SJCRH30 (cell line): ENCODE results near the gene CCDC195. TPM values are rescaled to one million over a fixed set of nuclear protein-coding genes. Genes with fewer than 3 reads are reported as not detected.
"Not testable (repeated sequence)": the region's sequence is repeated elsewhere in the genome, so short reads cannot be mapped to it uniquely, and the experiment has no call there.

Source experiments
- DNase-seq, 2 experiments: peaks; one replicate each; pipeline ENCODE4 v3.0.0-alpha.2; 2015 to 2020
- H3K27ac ChIP-seq: fragments of 250-450 bp; sonication (Bioruptor Pico); 2 replicates; pipeline ENCODE4 v1.5.1; 2020; ENCODE audit warnings: mild to moderate bottlenecking, moderate library complexity
- H3K27me3 ChIP-seq: fragments of 250-450 bp; sonication (Bioruptor Pico); 2 replicates; pipeline ENCODE4 v1.5.1; 2020; ENCODE audit warnings: mild to moderate bottlenecking, moderate library complexity
- H3K36me3 ChIP-seq: fragments of 250-450 bp; sonication (Bioruptor Pico); 2 replicates; pipeline ENCODE4 v1.5.1; 2020; ENCODE audit warnings: mild to moderate bottlenecking, moderate library complexity
- H3K4me1 ChIP-seq: fragments of 250-450 bp; sonication (Bioruptor Pico); 2 replicates; pipeline ENCODE4 v1.5.1; 2020; ENCODE audit warnings: mild to moderate bottlenecking, moderate library complexity
- H3K4me3 ChIP-seq: fragments of 250-450 bp; sonication (Bioruptor Pico); 2 replicates; pipeline ENCODE4 v1.5.1; 2020; ENCODE audit warnings: mild to moderate bottlenecking, moderate library complexity
- H3K9me3 ChIP-seq: fragments of 250-450 bp; sonication (Bioruptor Pico); replicated peaks from 2 replicates; pipeline ENCODE4 v1.5.1; 2020; ENCODE audit warnings: mild to moderate bottlenecking, moderate library complexity
- total RNA-seq: library from RNA; depleted of rRNA; stranded (reverse); fragments of >200 nt; shearing (Covaris generic); gene quantifications from 2 replicates; pipeline ENCODE4 v1.2.3, GENCODE V29; 2014; rRNA removed

CCDC195 gene
- total RNA-seq, 1 experiment from 2014 or later = 1.1 TPM

DNA sequence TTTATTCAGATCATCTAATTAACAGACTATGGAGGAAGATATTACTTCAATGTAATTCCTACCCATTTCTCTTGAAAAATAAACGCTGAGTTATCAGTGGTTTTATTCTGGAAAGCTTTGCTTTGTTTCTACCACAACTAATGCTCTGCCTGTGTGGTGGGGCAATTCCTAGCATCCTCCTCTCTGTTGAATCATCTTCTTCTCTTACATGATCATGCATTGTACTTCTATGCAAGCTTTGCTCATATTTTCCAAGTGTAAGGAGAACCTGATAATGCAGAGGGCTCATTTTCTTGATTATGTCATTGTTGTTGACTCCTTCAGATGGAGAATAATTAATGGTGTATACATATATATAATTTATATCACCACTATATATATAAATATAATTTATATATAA lies 46.7 kb downstream of the CCDC195 start:
- Histone ChIP-seq H3K27ac (no peak overlapping the region), H3K4me3 (no peak overlapping the region), H3K36me3 (no peaks in the 10 kb centered on the region), H3K27me3 (no peaks in the 10 kb centered on the region), H3K4me1 (peaks cover 14% of the 10 kb centered on the region; the same call in 1 of the 2 replicates), H3K9me3 (peaks cover 9% of the 10 kb centered on the region)
- no peak for DNase-seq

DNA sequence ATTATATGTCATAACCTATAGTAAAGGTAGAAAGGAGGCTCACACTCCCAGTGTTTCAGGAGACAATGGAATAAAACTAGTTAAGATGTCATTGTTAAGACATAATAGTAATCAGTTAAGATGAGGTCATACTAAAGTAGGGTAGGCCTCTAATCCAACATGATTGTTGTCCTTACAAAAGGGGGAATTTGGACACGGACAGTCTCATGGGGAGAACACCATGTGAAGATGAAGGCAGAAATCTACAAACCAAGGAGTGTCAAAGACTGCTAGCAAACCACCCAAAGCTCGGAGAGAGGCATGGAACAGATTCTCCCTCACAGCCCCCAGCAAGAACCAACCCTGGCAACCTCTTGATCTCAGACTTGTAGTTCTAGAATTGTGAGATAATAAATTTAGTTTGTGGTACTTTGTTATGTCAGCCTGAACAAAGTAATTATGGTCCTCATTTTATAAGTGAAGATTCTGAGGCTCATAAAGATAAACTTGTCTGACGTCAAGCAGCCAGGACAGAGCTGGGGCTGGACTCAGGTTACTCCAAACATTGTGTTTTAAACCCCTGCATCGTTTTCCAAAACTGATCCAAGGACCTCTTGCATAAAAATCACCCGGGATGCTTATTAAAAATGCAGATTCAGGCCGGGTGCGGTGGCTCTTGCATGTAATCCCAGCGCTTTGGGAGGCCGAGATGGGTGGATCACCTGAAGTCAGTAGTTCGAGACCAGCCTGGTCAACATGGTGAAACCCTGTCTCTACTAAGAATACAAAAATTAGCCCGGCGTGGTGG lies 47.8 kb downstream of the CCDC195 start:
- no peak overlapping the region for H3K27ac ChIP-seq
- peaks cover 16% of the 10 kb centered on the region for H3K9me3 ChIP-seq
- H3K36me3 ChIP-seq = no peaks in the 10 kb centered on the region
- DNase-seq = no peak
- H3K27me3 ChIP-seq = no peaks in the 10 kb centered on the region
- H3K4me3 ChIP-seq = no peak overlapping the region
- peaks cover 14% of the 10 kb centered on the region; the same call in 1 of the 2 replicates for H3K4me1 ChIP-seq

DNA sequence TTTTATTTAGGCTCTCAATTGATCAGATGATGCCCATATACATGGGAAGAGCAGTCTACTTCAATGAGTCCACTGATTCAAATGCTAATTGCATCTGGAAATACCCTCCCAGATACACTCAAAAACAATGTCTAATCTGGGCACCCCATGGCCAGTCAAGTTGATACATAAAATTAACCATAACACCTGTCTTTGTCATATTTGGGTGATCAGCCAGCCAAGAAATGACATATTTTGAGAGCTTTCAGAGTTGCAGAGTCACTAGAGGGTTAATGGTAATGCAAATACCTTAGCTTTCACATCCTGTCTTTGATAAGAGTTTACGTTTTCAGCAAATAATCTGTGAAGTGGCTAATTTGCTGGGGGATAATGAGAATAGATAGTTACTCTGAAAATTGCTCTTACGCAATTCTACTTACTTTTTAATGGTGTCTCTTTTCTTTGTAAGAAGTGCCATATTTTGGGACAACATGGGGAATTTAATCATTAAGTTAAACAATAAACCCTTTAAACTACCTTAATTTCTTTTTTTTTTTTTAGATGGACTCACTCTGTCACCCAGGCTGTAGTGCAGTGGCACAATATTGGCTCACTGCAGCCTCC lies 49.1 kb downstream of the CCDC195 start:
- no peak overlapping the region for H3K4me3 ChIP-seq
- H3K27ac ChIP-seq = no peak overlapping the region
- H3K4me1 ChIP-seq = peaks cover 11% of the 10 kb centered on the region; the same call in 1 of the 2 replicates
- H3K27me3 ChIP-seq = no peaks in the 10 kb centered on the region
- H3K9me3 ChIP-seq = peaks cover 24% of the 10 kb centered on the region
- H3K36me3 ChIP-seq = no peaks in the 10 kb centered on the region
- no peak for DNase-seq

DNA sequence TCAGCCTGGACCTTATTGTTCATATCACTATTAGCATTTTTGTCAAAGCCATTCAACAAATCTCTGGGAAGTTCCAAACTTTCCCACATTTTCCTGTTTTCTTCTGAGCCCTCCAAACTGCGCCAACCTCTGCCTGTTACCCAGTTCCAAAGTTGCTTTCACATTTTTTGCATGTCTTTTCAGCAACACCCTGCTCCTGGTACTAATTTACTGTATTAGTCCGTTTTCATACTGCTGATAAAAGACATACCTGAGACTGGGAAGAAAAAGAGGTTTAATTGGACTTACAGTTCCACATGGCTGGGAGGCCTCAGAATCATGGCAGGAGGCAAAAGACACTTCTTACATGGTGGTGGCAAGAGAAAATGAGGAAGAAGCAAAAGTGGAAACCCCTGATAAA lies 52.8 kb downstream of the CCDC195 start:
- H3K36me3 ChIP-seq, H3K4me3 ChIP-seq, DNase-seq, H3K27me3 ChIP-seq, H3K27ac ChIP-seq, H3K4me1 ChIP-seq: not testable (repeated sequence)
- peaks cover 35% of the 10 kb centered on the region for H3K9me3 ChIP-seq

DNA sequence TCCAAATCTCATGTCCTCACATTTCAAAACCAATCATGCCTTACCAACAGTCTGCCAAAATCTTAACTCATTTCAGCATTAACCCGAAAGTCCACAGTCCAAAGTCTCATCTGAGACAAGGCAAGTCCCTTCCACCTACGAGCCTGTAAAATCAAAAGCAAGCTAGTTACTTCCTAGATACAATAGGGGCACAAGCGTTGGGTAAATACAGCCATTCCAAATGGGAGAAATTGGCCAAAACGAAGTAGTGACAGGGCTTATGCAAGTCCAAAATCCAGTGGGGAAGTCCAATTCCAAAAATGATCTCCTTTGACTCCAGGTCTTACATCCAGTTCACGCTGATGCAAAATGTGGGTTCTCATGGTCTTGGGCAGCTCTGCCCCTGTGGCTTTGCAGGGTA lies 54.5 kb downstream of the CCDC195 start:
- not testable (repeated sequence) for H3K27me3 ChIP-seq, H3K36me3 ChIP-seq, H3K27ac ChIP-seq, H3K4me3 ChIP-seq, H3K4me1 ChIP-seq, DNase-seq
- peaks cover 35% of the 10 kb centered on the region for H3K9me3 ChIP-seq

DNA sequence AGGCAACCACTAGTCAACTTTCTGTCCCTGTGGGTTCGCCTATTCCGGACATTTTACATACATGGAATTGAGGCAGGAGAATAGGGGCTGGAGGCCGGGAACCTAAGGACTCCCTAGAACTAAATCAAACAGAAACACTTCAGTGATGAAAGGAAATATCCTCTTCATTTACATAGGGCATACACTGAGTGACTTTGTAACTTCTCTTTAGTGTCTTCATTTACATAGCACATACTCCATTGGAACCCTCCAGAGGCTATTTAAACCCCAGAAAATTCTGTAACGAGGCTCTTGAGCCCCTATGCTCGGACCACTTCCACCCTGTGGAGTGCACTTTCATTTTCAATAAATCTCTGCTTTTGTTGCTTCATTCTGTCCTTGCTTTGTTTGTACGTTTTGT lies 56.5 kb downstream of the CCDC195 start:
- H3K36me3 ChIP-seq = no peaks in the 10 kb centered on the region
- no peak overlapping the region for H3K4me3 ChIP-seq
- no peaks in the 10 kb centered on the region for H3K27me3 ChIP-seq
- H3K27ac ChIP-seq = no peak overlapping the region
- peaks cover 33% of the 10 kb centered on the region for H3K9me3 ChIP-seq
- DNase-seq = no peak
- no peaks in the 10 kb centered on the region; the same call in 1 of the 2 replicates for H3K4me1 ChIP-seq

DNA sequence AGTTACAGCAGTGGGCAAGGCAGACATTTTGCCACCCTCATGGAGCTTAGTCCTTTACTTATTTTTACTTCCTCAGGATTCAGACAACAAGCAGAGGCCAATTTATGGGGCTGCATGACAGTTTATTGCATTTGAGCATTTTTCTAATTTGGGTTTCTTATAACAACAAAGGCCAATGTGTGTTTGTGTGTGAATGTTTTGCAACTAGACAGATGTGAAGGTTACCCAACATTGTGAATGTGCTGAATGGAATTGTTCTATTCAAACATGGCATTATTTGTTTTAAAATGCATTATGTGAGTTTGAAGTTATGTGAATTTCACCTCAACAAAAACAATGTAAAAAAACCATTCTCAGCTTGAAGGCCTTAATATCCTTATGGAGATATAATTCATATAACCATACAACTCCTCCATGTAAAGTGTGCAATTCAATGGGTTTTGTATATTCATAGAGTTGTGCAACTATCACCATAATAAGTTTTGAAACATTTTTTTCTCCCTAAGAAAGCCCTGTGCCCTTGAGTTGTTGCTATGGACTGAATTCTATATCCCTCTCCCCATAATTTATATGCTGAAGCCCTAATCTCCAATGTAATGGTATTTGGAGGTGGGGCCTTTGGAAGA lies 57.3 kb downstream of the CCDC195 start:
- DNase-seq = no peak
- Histone ChIP-seq H3K4me1 (no peaks in the 10 kb centered on the region), H3K36me3 (no peaks in the 10 kb centered on the region), H3K27me3 (no peaks in the 10 kb centered on the region), H3K4me3 (no peak overlapping the region), H3K27ac (no peak overlapping the region), H3K9me3 (peaks cover 28% of the 10 kb centered on the region)

DNA sequence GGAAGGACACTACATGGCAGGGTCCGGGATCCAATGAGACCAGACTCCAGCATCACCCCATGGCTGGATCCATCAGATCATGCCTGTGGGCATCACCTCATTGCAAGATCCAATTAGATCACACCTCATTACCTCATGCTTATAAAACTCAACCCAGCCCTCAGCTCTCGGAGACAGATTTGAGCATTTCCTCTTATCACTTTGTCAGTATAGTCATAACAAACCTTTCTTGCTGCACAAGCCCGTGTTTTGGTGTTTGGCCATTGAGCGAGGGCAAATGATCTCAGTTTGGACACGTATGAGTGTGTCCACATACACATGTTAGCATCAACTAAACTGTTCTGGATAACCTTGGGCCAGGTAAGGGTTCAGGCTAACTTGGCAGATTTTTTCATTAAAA lies 58.8 kb downstream of the CCDC195 start:
- Histone ChIP-seq H3K4me3 (no peak overlapping the region), H3K27me3 (no peaks in the 10 kb centered on the region), H3K9me3 (peaks cover 14% of the 10 kb centered on the region), H3K27ac (no peak overlapping the region), H3K36me3 (no peaks in the 10 kb centered on the region), H3K4me1 (no peaks in the 10 kb centered on the region)
- DNase-seq = no peak

DNA sequence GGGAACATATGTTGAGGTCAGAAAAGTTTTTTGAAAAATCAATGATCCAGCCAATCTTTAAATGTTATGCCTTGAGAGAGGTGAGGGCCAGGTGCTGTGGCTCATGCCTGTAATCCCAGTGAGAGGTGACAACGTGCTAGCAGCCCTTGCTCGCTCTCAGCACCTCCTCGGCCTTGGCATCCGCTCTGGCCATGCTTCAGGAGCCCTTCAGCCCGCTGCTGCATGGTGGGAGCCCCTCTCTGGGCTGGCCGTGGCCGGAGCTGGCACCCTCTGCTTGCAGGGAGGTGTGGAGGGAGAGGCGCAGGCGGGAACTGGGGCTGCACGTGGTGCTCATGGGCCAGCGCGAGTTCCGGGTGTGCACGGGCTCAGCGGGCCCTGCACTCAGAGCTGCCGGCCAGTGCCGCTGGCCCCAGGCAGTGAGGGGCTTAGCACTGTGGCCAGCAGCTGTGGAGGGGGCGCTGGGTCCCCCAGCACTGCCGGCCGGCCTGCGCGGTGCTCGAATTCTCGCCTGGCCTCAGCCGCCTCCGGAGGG lies 61.1 kb downstream of the CCDC195 start:
- Histone ChIP-seq H3K4me3 (no peak overlapping the region), H3K27ac (no peak overlapping the region), H3K9me3 (peaks cover 11% of the 10 kb centered on the region), H3K36me3 (no peaks in the 10 kb centered on the region), H3K4me1 (no peaks in the 10 kb centered on the region), H3K27me3 (no peaks in the 10 kb centered on the region)
- no peak for DNase-seq

Other genes with a start within 250 kb of the CCDC195 start
- 158 and 160 TPM in 2 replicates for gene CUL3, start 131.0 kb downstream of the CCDC195 start, total RNA-seq